Upper lobe of left lung (tissue), 4 donors: Measurements from ENCODE around the gene ASB1.

ENCODE experiments used
- POLR2A ChIP-seq, 4 donors: fragments of 450-650 bp; IDR thresholded peaks; one replicate each; pipeline ENCODE4 v1.5.1; 2016 to 2017; ENCODE audit warnings: antibody characterized with exemption in 4 of 4, mild to moderate bottlenecking in 2 of 4
- POLR2AphosphoS5 ChIP-seq, 2 donors: sonication (generic); formaldehyde crosslinking; IDR thresholded peaks; one replicate each; pipeline ENCODE4 v1.5.1; 2017; ENCODE audit warnings: antibody characterized with exemption in 2 of 2
- TF ChIP-seq, protein P1 (sequence below), 6 experiments: fragments of 450-650 bp in 4 of 6; fragments of 200-600 bp in 2 of 6; sonication (generic) in 2 of 6; IDR thresholded peaks; one replicate each; pipeline ENCODE4 v1.5.1; 2016 to 2019; ENCODE audit warnings: antibody characterized with exemption in 6 of 6

DNA sequence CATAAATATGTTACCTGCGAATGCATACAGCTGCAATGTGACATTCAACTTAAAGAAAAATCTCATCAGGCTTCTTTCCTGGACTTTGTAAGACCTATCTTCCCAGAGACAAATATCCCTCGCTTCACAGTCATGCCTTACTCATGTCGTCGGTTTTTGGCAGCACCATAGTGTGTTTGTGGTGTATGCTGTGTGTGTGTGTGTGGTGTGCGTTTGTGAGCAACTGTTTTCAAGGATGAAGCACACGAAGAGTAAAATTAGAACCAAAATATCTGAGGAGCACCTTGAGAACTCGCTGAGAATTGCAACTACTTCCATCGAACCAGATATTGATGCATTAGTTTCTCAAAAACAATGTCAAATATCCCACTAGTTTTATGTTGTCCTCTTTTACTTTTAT lies 56.9 kb downstream of the ASB1 start:
- TF ChIP-seq POLR2AphosphoS5 (IDR thresholded peaks at IDR 0.05) (no peak), POLR2A (IDR thresholded peaks at IDR 0.05) (no peak)
- TF ChIP-seq, protein P1, sequence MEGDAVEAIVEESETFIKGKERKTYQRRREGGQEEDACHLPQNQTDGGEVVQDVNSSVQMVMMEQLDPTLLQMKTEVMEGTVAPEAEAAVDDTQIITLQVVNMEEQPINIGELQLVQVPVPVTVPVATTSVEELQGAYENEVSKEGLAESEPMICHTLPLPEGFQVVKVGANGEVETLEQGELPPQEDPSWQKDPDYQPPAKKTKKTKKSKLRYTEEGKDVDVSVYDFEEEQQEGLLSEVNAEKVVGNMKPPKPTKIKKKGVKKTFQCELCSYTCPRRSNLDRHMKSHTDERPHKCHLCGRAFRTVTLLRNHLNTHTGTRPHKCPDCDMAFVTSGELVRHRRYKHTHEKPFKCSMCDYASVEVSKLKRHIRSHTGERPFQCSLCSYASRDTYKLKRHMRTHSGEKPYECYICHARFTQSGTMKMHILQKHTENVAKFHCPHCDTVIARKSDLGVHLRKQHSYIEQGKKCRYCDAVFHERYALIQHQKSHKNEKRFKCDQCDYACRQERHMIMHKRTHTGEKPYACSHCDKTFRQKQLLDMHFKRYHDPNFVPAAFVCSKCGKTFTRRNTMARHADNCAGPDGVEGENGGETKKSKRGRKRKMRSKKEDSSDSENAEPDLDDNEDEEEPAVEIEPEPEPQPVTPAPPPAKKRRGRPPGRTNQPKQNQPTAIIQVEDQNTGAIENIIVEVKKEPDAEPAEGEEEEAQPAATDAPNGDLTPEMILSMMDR (IDR thresholded peaks at IDR 0.05), result no peak
